D721Med (cell line): ENCODE data around the gene MRM1.

Experiments
- DNase-seq: peaks from one replicate; pipeline ENCODE4 v3.0.0; 2011; ENCODE audit warnings: low spot score; ENCODE audit not compliant: insufficient read length
- FAIRE-seq: peaks from 2 replicates; lab custom pipeline; 2011; peaks lifted over from hg19 to GRCh38; lab: Jason Lieb, UNC
- CTCF ChIP-seq: IDR thresholded peaks from 2 replicates; pipeline ENCODE4 v1.5.1; 2012; ENCODE audit warnings: mild to moderate bottlenecking, control low read depth; ENCODE audit not compliant: insufficient read depth; ENCODE audit errors: missing control alignments

MRM1 gene

GRCh38 chr17:36586138-36586537 is 15.2 kb upstream of the MRM1 start:
- no peak for FAIRE-seq
- no peak for TF ChIP-seq CTCF
- no peak for DNase-seq

- no peak for TF ChIP-seq CTCF
- no peak for DNase-seq
- FAIRE-seq, result no peak
Observed at GRCh38 chr17:36590082-36590481, 11.3 kb upstream of the MRM1 start.

- DNase-seq (peak; percentile 93), FAIRE-seq (no peak)
- TF ChIP-seq CTCF, result peak; percentile 22
Observed at GRCh38 chr17:36591434-36592315, 9.7 kb upstream of the MRM1 start, which contains the start of gene DHRS11. TSS of gene DHRS11 (plus strand) at chr17:36591879. CDS start at chr17:36592010, 131 bp downstream.

- FAIRE-seq (no peak), DNase-seq (no peak)
- TF ChIP-seq CTCF, result no peak
Observed at GRCh38 chr17:36592316-36592715, 9.1 kb upstream of the MRM1 start.

GRCh38 chr17:36592716-36593321 is 8.6 kb upstream of the MRM1 start:
- FAIRE-seq, result no peak
- TF ChIP-seq CTCF, result no peak
- no peak for DNase-seq

GRCh38 chr17:36593656-36594316 is 7.6 kb upstream of the MRM1 start:
- DNase-seq (no peak), FAIRE-seq (no peak)
- no peak for TF ChIP-seq CTCF
